HG02970 (cell line): ENCODE measurements around the gene CLCNKB.
"Not testable (repeated sequence)": the region's sequence is repeated elsewhere in the genome, so short reads cannot be mapped to it uniquely, and the experiment has no call there.

Source experiments
- ATAC-seq: cut with Tn5 transposase; IDR thresholded peaks from one replicate; pipeline ENCODE4 v1.9.1; 2021; ENCODE audit warnings: mild to moderate bottlenecking, moderate library complexity, moderate number of reproducible peaks; ENCODE audit not compliant: unreplicated experiment, low FRiP score

CLCNKB gene

DNA sequence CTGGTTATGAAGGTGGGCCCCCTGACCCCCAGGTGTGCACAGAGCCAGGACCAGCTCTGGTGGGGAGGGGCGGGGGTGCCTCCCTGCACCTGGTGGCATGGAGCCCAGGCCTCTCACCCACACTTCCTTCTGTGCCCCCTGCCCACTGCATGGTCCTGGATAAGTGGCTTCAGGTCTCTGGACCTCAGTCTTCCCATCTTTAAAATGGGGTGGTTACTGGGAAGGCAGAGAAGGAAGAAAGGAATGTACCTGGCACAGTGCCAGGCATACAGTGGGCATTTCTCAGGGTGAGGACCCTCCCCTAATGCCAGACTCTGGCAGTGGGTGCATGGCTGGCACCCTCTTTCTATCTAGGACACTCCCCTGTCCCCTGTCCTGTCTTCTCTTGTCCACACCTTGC, 14.3 kb upstream of the CLCNKB start:
- ATAC-seq, result no peak

- ATAC-seq, result no peak
These were observed 12.0 kb upstream of the CLCNKB start for GRCh38 chr1:16031551-16031950.

DNA sequence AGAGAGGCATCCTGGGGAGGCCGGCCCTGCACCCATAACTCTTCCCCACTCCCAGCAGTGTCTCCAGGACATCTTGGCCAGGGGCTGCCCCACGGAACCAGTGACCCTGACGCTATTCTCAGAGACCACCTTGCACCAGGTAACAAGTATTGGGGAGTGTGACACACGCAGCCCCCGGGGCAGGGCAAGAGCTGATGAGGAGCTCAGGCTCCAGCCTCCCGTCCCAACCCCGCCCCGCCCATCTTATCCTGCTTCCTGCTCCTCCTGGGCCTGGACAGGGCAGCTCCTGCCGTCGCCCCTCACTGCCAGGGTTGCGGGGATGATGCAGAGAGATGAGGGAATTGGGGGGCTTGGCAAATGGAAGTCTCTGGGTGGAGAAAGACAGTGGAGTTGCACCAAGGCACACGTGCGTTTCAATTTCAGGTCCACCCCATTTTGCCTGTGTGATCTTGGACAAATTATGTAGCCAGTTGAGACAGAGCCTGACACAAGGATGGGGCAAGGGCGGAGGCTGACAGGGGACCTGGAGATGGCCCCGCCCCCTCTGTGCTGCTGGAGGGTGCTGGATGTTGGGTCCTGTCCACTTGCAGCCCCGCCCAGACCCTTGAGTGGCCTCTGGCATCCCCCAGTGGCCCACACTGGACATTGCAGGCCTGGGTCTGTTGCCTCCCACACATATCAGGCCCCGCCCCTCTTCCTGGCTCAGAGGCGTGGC, 11.0 kb upstream of the CLCNKB start:
- no peak for ATAC-seq

DNA sequence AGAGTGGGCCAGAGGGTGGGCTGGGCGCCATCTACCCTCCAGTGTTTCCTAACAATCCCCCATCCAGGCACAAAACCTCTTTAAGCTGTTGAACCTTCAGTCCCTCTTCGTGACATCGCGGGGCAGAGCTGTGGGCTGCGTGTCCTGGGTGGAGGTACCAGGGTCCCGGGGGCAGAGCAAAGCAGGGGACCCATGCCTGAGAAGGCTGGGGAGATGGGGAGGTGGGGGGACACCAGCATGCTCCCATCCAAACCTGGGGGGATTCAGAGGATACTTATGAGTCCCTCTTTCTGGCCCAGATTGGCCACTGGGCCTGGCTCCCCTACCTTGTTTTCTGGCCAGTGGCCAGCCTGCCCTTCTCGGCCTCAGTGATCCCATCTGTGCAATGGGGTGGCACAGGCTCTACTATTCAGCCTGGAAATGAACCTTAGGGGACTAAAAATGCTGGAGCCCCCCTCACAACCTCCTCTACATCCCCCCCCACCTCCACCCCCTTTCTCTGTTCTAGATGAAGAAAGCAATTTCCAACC, 10.4 kb upstream of the CLCNKB start:
- ATAC-seq, result not testable (repeated sequence)

- not testable (repeated sequence) for ATAC-seq
These were observed 7.1 kb upstream of the CLCNKB start for GRCh38 chr1:16036461-16036860.

GRCh38 chr1:16038620-16038912, 5.0 kb upstream of the CLCNKB start:
- ATAC-seq, result no peak

DNA sequence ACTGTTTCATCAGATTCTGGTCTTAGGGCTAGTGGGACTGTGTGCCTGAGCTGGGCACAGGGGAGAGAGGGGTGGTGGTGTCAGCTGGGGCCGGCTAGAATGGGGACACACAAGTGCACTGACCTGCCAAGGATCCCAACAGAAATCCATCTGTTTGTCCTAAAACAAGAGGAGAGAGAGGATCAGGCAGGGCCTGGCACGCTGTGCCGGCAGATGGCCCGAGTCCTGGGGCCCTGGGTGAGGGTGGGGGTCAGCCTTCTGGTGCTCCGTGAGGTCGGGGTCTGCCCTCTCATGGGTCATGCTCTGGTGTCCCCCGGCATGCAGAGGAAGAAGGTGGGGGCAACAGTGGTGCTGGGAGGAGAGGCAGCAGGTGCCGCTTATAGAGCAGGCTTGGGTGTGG, 3.7 kb upstream of the CLCNKB start:
- ATAC-seq, result not testable (repeated sequence)

DNA sequence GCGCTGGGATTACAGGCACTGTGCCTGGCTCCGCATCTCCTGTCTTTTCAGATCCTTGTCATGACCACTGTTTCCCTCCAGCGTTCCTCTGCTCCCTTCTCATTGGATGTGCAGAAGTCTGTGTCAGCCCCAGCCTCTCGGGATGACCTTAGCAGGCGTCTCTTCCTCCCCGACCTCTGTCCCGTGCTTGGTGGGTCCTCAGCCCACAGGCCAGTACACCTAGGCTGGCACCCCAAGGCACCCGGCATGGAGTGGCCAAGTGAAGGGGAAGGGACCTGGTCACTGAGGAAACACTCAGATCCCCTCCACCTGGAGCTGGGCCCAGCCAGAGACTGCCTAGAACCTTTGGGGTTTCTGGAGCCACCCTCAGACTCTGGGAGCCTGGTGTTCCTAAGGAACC, 2.4 kb upstream of the CLCNKB start:
- ATAC-seq, result no peak

GRCh38 chr1:16042096-16042495, 1.5 kb upstream of the CLCNKB start:
- no peak for ATAC-seq

DNA sequence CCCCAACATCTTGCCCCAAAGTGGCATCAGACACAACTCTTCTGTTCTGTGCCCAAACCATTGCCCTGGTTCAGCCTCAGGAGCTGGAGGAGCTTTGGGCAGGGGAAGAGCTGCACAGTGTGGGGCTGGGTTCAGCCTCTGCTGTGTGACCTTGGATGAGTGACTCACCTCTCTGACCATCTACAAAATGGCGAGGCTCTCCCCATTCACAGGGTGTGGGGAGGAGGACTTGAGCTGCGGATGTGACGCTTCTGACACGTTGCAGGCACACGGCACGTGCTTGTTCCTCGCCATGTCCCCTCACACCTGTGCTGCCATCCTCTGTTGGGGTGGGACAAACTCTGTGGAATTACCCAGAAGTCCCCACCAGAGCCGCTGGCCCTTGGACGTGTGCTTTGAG, 928 bp upstream of the CLCNKB start:
- ATAC-seq, result not testable (repeated sequence)

DNA sequence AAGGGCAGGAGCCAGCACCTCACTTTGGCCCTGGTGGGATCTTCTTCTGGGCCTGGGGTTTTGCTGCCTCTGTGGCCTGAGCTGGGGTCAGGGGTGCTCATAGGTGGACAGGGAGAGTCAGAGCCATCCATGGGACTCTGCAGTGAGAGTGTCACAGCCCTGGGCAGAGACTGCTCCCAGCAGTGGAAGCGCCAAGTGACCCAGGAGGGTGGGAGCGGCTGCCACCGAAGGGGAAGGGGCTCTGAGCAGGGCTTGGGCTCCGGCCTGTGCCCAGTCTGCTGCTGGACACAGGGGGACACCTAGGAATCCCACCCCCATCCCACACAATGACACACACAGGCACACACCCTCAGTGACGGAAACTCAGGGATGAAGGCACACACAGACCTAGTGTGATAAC, 368 bp downstream of the CLCNKB start:
- no peak for ATAC-seq

GRCh38 chr1:16046842-16047241, 3.3 kb downstream of the CLCNKB start:
- ATAC-seq, result no peak

GRCh38 chr1:16047791-16048475, 4.4 kb downstream of the CLCNKB start:
- ATAC-seq, result no peak

GRCh38 chr1:16048573-16049189, 5.1 kb downstream of the CLCNKB start:
- ATAC-seq, result no peak

DNA sequence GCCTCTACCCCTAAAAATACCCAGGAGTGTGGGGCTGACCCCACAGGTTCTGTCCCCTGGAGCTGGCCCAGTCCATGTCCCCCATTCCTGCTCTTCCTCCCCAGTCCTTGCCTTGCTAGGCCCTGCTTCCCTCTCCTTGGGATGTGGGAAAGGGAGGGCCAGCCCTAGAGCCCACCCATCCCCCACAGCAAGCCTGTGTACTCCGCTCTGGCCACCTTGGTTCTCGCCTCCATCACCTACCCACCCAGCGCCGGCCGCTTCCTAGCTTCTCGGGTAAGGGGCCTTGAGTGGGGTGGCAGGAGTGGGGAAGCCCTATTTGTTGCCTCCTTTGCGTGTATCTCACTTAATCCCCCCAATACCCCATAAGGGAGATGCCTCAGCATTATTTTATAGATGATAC, 6.7 kb downstream of the CLCNKB start:
- no peak for ATAC-seq

GRCh38 chr1:16051039-16051438, 7.5 kb downstream of the CLCNKB start:
- ATAC-seq, result no peak

DNA sequence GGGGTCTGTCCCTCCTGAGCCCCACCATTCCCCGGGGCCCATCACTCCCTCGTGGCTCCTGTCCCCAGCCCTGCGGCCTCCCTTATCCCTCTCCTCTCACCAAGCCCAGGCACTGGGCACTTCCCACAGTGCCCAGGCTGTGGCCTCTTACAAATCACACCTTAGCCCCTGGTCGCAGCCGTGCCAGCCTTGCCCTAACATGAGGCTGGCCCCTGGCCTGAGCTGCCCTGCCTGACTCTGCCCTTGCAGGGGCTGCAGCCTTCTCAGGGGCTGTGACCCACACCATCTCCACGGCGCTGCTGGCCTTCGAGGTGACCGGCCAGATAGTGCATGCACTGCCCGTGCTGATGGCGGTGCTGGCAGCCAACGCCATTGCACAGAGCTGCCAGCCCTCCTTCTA, 8.4 kb downstream of the CLCNKB start:
- ATAC-seq, result not testable (repeated sequence)

DNA sequence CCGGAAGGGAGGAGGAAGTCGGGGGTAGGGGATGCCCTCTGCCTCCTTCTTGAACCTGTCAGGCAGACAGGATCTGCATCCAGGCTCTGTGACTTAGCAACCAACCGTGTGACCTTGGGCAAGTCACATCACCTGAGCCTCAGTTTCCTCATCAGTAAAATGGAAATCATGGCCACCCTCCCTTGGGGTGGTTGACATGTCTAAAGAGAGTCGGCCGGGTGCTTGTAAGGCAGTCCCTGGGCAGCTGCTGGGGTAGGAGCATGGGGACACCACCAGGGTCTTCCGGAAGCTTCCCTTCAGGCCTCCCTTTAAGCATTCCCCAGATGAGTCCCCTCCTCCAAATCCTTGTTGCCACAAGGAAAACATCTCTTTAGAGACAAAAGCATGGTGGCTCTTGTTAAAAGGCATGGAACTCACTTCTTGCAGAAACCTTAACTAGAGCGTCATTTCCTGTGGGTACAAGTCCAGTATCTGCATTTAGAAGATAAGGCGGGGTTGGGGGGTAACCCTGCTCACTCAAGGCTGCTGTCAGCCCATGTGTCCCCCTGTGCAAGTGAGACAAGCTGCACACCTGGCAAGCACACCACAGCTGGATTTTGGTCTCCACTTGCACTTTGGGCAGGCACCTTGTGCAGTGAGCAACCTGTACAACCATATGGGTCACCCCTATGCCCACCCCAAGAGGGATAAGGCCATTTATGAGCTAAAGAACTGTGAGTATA, 10.4 kb downstream of the CLCNKB start:
- no peak for ATAC-seq

DNA sequence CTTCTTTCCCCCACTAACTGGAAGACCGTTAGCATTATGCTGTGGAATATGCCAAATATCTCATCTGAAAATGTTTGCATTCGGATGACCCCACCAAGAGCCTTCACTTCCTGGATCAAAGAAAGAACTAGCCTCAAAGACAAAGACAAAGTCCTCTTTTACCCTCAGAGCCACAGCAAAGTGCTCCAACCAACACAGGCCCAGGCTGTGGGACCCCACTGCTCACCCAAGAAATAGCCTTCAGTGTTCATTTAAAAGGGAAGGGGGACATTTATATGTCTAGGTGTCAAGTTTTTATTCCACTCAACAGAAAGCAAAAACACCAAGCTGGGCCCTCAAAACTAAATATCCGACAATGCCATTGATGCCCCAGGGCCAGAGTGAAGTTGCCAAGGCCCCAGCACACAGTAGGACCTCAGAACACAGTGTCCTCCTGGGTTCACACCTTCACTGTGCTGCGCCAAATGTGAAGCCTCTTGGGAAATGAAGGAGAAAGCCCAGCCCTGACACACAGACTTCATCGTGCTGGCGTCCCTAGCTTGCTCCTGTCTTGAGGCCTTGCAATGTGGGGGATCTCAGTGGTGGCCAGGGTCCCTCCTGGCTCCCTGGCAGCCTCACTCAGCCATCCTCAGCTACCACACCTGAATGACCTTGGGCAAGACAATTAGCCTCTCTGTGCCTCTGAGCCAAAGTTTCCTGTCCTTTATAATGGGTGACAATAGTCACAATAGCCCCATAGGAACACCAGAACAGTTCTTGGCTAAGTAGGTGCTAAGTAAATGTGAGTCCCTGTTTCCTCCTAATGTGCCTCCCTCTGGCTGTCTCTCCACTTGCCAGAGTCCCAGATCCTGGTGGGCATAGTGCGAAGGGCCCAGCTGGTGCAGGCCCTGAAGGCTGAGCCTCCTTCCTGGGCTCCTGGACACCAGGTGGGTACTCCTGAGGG, 11.3 kb downstream of the CLCNKB start:
- ATAC-seq, result no peak
